ENCODE measurements around the gene UBQLN3.

Gene UBQLN3

GRCh38 chr11:5486421-5486820, 23.3 kb downstream of the UBQLN3 start:
- Histone ChIP-seq H3K4me1 (ENCODE audit: control insufficient read depth, insufficient read depth, low read length) (peaks cover 4% of the 10 kb centered on the region), H3K9me3 (ENCODE audit: control insufficient read depth, low read length) (no peaks in the 10 kb centered on the region), H3K27me3 (ENCODE audit: control insufficient read depth, insufficient read depth, low read length, poor library complexity, severe bottlenecking) (no peaks in the 10 kb centered on the region), H3K27ac (ENCODE audit: insufficient read depth, low read depth, low read length, poor library complexity, severe bottlenecking) (no peak overlapping the region), H3K4me3 (ENCODE audit: insufficient read depth, low read depth, low read length) (no peak overlapping the region), H3K36me3 (ENCODE audit: control insufficient read depth, insufficient read depth, low read length) (no peaks in the 10 kb centered on the region)
- 72 to 84% methylated on average over 2 to 3 of the region's 3 CpGs for WGBS, 2 experiments

DNA sequence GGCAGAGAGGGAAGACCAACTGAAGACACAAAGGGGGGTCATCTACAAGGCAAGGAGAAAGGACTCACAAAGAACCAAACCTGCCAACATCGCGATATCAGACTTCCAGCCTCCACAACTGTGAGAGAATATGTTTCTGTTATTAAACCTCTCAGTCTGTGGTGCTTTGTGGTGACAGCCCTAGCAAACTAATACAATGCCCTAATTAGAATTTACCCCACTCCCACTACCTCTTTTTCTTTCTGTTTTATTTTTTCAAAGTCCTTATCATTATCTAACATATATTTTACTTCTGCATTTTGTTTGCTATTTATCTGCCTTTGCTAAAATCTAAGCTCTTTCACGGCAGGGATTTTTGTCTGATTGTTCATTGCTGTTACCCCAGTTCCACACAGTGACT, 23.8 kb downstream of the UBQLN3 start:
- H3K4me3 ChIP-seq (ENCODE audit: insufficient read depth, low read depth, low read length), result no peak overlapping the region
- peaks cover 4% of the 10 kb centered on the region for H3K4me1 ChIP-seq (ENCODE audit: control insufficient read depth, insufficient read depth, low read length)
- WGBS, 2 experiments, result 78 to 93% methylated on average over 3 of the region's 3 CpGs
- no peak overlapping the region for H3K27ac ChIP-seq (ENCODE audit: insufficient read depth, low read depth, low read length, poor library complexity, severe bottlenecking)
- no peaks in the 10 kb centered on the region for H3K9me3 ChIP-seq (ENCODE audit: control insufficient read depth, low read length)
- no peaks in the 10 kb centered on the region for H3K27me3 ChIP-seq (ENCODE audit: control insufficient read depth, insufficient read depth, low read length, poor library complexity, severe bottlenecking)
- no peaks in the 10 kb centered on the region for H3K36me3 ChIP-seq (ENCODE audit: control insufficient read depth, insufficient read depth, low read length)

- no peaks in the 10 kb centered on the region for H3K27me3 ChIP-seq (ENCODE audit: control insufficient read depth, insufficient read depth, low read length, poor library complexity, severe bottlenecking)
- H3K36me3 ChIP-seq (ENCODE audit: control insufficient read depth, insufficient read depth, low read length), result no peaks in the 10 kb centered on the region
- no peaks in the 10 kb centered on the region for H3K9me3 ChIP-seq (ENCODE audit: control insufficient read depth, low read length)
- no peak overlapping the region for H3K4me3 ChIP-seq (ENCODE audit: insufficient read depth, low read depth, low read length)
- H3K27ac ChIP-seq (ENCODE audit: insufficient read depth, low read depth, low read length, poor library complexity, severe bottlenecking), result no peak overlapping the region
- 89 to 96% methylated on average over 1 of the region's 2 CpGs for WGBS, 2 experiments
- H3K4me1 ChIP-seq (ENCODE audit: control insufficient read depth, insufficient read depth, low read length), result no peaks in the 10 kb centered on the region
Measured at GRCh38 chr11:5476186-5476819, 33.5 kb downstream of the UBQLN3 start.

GRCh38 chr11:5473921-5474320, 35.8 kb downstream of the UBQLN3 start:
- Histone ChIP-seq H3K27me3 (ENCODE audit: control insufficient read depth, insufficient read depth, low read length, poor library complexity, severe bottlenecking) (no peaks in the 10 kb centered on the region), H3K4me1 (ENCODE audit: control insufficient read depth, insufficient read depth, low read length) (no peaks in the 10 kb centered on the region), H3K4me3 (ENCODE audit: insufficient read depth, low read depth, low read length) (no peak overlapping the region), H3K9me3 (ENCODE audit: control insufficient read depth, low read length) (no peaks in the 10 kb centered on the region), H3K36me3 (ENCODE audit: control insufficient read depth, insufficient read depth, low read length) (no peaks in the 10 kb centered on the region), H3K27ac (ENCODE audit: insufficient read depth, low read depth, low read length, poor library complexity, severe bottlenecking) (no peak overlapping the region)

DNA sequence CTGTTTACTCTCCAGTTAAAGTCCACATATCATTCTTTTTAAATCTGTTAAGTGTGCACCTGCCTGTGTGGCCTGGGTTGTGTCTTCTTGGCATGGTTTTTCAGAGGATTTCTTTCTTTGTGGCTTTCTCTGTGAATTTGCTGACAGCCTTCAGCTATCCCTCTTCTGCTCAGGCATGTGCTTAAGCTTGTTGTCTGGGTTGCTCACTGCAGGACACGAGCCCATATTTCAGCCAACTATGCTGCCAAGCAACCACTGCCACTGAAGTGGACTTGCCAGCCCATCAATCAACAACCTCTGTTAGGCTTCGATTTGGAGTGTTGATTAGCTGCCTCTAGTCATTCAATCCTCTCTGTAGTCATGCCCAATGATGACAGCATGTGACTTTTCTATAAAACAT, 42.2 kb downstream of the UBQLN3 start:
- Histone ChIP-seq H3K27me3 (ENCODE audit: control insufficient read depth, insufficient read depth, low read length, poor library complexity, severe bottlenecking) (no peaks in the 10 kb centered on the region), H3K9me3 (ENCODE audit: control insufficient read depth, low read length) (no peaks in the 10 kb centered on the region), H3K4me1 (ENCODE audit: control insufficient read depth, insufficient read depth, low read length) (no peaks in the 10 kb centered on the region), H3K4me3 (ENCODE audit: insufficient read depth, low read depth, low read length) (no peak overlapping the region), H3K27ac (ENCODE audit: insufficient read depth, low read depth, low read length, poor library complexity, severe bottlenecking) (no peak overlapping the region), H3K36me3 (ENCODE audit: control insufficient read depth, insufficient read depth, low read length) (no peaks in the 10 kb centered on the region)
- WGBS, 2 experiments, result 83 to 86% methylated on average over 2 of the region's 2 CpGs

DNA sequence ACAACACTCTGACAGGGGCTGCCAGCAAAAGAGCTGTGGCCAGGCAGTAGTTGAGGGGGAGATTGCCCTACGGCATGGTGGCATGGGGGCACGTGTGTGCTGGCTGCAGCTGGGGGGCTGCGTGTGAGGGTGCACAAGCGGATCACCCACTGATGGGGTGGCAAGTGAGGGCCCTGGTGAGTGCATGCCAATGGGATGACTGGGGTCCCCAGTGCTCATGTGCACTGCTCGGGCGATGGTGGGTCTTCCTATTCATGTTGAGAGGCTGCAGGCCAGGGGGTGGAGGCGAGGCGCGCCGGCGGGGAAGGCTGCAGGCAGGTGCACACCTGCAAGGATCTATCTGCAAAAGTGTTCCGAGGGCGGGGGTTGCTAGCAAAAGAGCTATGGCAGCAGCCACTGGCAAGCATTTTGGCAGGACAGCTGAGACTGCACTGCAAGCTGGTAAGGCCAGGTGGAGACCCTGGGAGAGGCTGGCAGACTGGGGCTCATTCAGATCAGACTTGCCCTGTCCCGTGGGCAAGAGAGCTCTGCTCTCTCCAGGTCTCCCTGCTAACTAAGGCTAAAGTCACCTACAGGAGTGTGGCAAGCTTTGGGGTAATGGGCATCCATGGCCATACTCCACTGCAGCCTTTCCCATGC, 48.7 kb downstream of the UBQLN3 start:
- Histone ChIP-seq H3K36me3 (ENCODE audit: control insufficient read depth, insufficient read depth, low read length) (no peaks in the 10 kb centered on the region), H3K9me3 (ENCODE audit: control insufficient read depth, low read length) (no peaks in the 10 kb centered on the region), H3K4me3 (ENCODE audit: insufficient read depth, low read depth, low read length) (no peak overlapping the region), H3K27ac (ENCODE audit: insufficient read depth, low read depth, low read length, poor library complexity, severe bottlenecking) (no peak overlapping the region), H3K27me3 (ENCODE audit: control insufficient read depth, insufficient read depth, low read length, poor library complexity, severe bottlenecking) (no peaks in the 10 kb centered on the region), H3K4me1 (ENCODE audit: control insufficient read depth, insufficient read depth, low read length) (no peaks in the 10 kb centered on the region)
- WGBS, 2 experiments, result 93 to 94% methylated on average over 14 of the region's 14 CpGs
